Fibroblast of lung (primary cell): ENCODE measurements around the gene RIPK4.

Experiments
- EZH2 ChIP-seq: IDR thresholded peaks from 2 replicates; pipeline ENCODE4 v1.5.1; 2012; ENCODE audit warnings: low read length, control low read depth, mild to moderate bottlenecking; ENCODE audit errors: missing control alignments
- TF ChIP-seq, protein P1 (sequence below), 2 donors: IDR thresholded peaks in 1 of 2; conservative IDR thresholded peaks in 1 of 2; 1 replicate in 1 of 2; 2 replicates in 1 of 2; pipeline ENCODE4 v1.5.1; 2011 to 2012; ENCODE audit warnings: low read length in 2 of 2, control low read depth in 1 of 2, inconsistent platforms in 1 of 2, low read depth in 1 of 2, mild to moderate bottlenecking in 1 of 2

DNA sequence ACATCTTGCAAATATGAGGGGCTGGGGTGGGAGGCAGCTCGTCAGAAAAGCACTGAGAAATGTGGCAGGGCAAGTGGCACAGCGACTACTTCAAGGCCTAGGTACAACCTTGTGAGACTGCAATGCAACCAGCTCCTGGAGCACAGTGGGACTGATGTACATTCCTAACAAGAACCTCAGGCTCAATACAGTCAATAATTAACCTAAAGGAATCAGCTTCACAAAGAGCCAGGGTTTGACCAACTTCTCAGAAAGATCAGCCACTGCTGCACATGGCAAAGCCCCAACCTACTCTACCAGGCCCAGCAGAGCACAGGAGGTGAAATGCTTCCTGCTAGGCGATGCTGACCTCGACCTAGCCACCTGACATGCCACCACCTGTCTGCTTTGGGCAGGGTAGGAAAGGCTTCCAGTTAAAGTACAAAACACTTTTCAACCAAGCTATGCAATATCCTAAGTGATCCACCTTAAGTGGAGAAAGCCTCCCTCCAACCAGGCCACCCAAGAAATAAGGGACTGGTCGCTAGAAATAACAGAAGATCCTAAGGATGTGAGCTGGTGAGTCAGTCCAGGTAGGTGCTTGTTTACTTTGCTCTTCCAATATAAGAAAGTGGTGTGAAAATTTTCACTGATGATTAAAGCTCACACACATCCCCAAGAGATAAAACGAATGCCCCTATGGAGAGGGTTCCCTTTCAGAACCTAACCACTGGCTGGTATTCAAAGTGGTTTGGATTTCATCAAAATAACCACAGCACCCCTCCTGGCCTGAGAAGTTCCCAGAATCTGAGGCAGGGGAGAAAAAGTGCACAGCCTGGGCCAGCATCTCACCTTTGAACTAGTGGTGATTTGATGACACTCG lies 2.1 kb downstream of the RIPK4 start:
- TF ChIP-seq, protein P1, sequence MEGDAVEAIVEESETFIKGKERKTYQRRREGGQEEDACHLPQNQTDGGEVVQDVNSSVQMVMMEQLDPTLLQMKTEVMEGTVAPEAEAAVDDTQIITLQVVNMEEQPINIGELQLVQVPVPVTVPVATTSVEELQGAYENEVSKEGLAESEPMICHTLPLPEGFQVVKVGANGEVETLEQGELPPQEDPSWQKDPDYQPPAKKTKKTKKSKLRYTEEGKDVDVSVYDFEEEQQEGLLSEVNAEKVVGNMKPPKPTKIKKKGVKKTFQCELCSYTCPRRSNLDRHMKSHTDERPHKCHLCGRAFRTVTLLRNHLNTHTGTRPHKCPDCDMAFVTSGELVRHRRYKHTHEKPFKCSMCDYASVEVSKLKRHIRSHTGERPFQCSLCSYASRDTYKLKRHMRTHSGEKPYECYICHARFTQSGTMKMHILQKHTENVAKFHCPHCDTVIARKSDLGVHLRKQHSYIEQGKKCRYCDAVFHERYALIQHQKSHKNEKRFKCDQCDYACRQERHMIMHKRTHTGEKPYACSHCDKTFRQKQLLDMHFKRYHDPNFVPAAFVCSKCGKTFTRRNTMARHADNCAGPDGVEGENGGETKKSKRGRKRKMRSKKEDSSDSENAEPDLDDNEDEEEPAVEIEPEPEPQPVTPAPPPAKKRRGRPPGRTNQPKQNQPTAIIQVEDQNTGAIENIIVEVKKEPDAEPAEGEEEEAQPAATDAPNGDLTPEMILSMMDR (conservative IDR thresholded peaks at IDR 0.05 in 1 of 2, IDR thresholded peaks at IDR 0.05 in 1 of 2; ENCODE audit: low read depth in 1 of 2, low read length in 2 of 2): no peak
- no peak for TF ChIP-seq EZH2
